ENCODE measurements around the gene TMEM141.

TMEM141 gene

DNA sequence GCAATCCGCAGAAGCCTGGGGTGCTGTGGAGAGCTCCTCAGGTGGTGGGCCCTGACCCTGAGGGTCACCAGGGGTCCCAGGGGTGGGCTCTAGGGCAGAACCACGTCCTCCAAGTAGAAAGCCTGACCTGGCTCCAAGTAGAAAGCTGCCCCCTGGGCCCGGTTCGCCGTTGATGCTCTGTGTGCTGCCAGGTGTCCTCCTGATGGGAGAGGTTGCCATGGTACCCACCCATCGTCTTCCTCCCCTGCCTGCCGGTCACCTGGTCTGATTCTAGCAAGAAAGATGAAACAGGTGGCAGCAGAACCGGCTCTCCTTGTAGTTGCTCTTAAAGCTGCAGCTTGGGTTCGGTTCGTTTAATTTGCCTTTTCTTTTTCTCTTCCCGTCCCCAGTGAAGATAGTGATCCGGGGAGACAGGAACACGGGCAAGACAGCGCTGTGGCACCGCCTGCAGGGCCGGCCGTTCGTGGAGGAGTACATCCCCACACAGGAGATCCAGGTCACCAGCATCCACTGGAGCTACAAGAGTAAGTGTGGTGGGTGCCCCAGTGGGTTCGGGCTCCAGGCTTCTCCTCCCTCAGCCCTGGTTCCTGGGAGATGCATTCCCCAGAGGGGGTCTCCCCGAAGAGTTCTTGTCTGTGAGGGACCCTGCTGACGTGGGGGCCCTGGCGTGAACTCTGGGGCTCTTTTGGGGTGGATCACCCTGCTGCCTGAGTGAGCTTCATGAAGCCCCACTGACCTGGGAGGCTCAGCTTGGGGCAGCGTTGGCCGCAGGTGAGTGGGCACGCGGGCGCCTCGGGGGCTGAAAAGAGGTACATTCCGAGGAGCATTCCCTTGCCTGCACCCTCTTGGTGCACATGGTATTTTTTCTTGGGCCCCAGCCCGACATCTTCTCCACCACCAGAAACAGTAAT is 32.2 kb downstream of the TMEM141 start:
- Histone ChIP-seq H3K4me1 (ENCODE audit: control insufficient read depth, insufficient read depth, low read length, unreplicated experiment) (no peaks in the 10 kb centered on the region), H3K4me3 (ENCODE audit: low read depth, low read length) (no peak overlapping the region), H3K27me3 (ENCODE audit: insufficient read depth, low read length) (no peaks in the 10 kb centered on the region), H3K79me2 (ENCODE audit: control insufficient read depth, insufficient read depth, low read length, unreplicated experiment) (peaks cover 15% of the 10 kb centered on the region), H2AFZ (ENCODE audit: low read length, unreplicated experiment) (no peak overlapping the region), H3K36me3 (ENCODE audit: insufficient read depth, low read length) (no peaks in the 10 kb centered on the region; the same call in 1 of the 2 replicates), H3K27ac (ENCODE audit: low read depth, low read length) (no peak overlapping the region)

DNA sequence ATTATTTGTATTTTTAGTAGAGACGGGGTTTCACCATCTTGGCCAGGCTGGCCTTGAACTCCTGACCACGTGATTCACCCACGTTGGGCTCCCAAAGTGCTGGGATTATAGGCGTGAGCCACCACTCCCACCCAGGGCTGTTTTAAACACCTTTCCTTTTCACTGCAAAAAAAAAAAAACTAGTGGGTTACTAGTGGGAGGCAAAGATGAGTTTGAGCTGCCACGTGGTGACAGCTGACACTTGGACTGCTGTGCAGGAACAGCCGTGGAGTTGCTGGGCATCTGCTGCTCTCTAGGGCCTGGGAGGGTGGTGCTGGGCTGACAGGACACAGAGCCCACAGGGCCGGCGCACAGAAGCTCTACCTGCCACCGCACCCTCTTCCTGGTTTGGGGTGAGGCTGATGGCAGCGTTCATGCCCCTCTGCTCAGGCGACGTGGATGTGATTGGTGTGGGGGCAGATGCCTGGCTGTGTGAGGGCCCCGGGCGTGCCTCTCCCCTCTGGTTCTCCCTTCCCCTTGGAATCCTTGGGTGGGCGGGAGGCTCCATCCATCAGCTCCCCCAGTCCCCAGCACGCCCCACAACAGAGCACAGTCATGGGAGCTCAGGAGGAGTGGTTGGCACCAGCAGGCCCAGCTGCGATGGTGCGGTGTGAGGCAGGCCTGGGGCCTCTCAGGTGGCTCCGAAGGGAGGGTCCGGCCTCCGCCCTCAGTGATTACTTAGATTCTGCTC is 33.5 kb downstream of the TMEM141 start:
- H3K4me3 ChIP-seq (ENCODE audit: low read depth, low read length) = no peak overlapping the region
- H2AFZ ChIP-seq (ENCODE audit: low read length, unreplicated experiment) = no peak overlapping the region
- H3K36me3 ChIP-seq (ENCODE audit: insufficient read depth, low read length) = no peaks in the 10 kb centered on the region; the same call in 1 of the 2 replicates
- no peaks in the 10 kb centered on the region for H3K27me3 ChIP-seq (ENCODE audit: insufficient read depth, low read length)
- H3K27ac ChIP-seq (ENCODE audit: low read depth, low read length) = no peak overlapping the region
- H3K4me1 ChIP-seq (ENCODE audit: control insufficient read depth, insufficient read depth, low read length, unreplicated experiment) = no peaks in the 10 kb centered on the region
- peaks cover 15% of the 10 kb centered on the region for H3K79me2 ChIP-seq (ENCODE audit: control insufficient read depth, insufficient read depth, low read length, unreplicated experiment)

- Histone ChIP-seq H3K27ac (ENCODE audit: low read depth, low read length) (no peak overlapping the region), H3K27me3 (ENCODE audit: insufficient read depth, low read length) (no peaks in the 10 kb centered on the region), H3K79me2 (ENCODE audit: control insufficient read depth, insufficient read depth, low read length, unreplicated experiment) (peaks cover 15% of the 10 kb centered on the region), H2AFZ (ENCODE audit: low read length, unreplicated experiment) (no peak overlapping the region), H3K4me1 (ENCODE audit: control insufficient read depth, insufficient read depth, low read length, unreplicated experiment) (no peaks in the 10 kb centered on the region), H3K36me3 (ENCODE audit: insufficient read depth, low read length) (no peaks in the 10 kb centered on the region; the same call in 1 of the 2 replicates), H3K4me3 (ENCODE audit: low read depth, low read length) (no peak overlapping the region)
Observed at GRCh38 chr9:136825295-136826187, 34.4 kb downstream of the TMEM141 start.

- Histone ChIP-seq H3K4me1 (ENCODE audit: control insufficient read depth, insufficient read depth, low read length, unreplicated experiment) (no peaks in the 10 kb centered on the region), H2AFZ (ENCODE audit: low read length, unreplicated experiment) (no peak overlapping the region), H3K4me3 (ENCODE audit: low read depth, low read length) (no peak overlapping the region), H3K79me2 (ENCODE audit: control insufficient read depth, insufficient read depth, low read length, unreplicated experiment) (peaks cover 11% of the 10 kb centered on the region), H3K36me3 (ENCODE audit: insufficient read depth, low read length) (no peaks in the 10 kb centered on the region; the same call in 1 of the 2 replicates), H3K27me3 (ENCODE audit: insufficient read depth, low read length) (no peaks in the 10 kb centered on the region), H3K27ac (ENCODE audit: low read depth, low read length) (no peak overlapping the region)
Observed at GRCh38 chr9:136826188-136826541, 35.0 kb downstream of the TMEM141 start.

DNA sequence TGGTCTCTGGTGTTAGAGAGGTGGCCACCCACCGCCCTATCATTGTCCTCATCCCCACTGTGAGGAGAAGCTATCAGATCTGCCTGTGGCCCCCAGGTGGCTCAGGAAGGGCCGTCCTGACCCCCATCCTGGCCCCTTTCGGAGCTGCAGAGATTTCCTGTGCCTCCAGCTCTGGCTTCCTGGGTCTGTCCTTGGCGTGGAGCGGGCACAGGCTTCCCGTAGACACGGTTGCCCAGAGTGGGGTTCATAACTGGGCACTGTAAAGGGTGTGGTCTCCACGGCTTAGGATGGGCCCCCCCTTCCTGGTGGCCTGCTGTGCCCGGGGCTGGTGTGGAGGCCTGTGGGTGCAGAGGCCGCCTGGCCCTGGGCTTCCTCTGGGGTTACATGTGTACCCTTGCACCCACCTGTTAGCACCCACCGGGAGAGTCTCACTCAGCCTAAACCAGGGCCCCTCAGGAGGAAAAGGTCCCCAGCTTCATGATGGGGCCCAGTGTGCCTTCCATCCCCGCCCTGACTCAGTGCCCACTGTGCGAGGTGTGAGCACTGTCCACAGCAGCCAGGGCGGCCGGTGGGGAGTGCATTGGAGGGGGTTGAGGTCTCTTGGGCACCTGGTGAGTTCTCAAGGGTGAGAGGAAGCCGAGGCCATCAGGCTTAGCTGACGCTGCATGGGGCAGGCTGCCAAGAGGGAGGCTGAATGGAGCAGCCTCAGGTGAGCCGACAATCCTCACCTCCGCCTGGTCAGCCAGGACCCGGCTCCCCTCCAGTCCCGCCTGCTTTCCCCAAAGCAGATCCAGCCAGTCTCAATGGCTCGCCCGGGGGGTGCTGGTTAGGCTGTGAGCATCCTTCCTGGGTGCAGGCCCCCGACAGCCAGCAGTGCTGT is 35.8 kb downstream of the TMEM141 start:
- Histone ChIP-seq H3K79me2 (ENCODE audit: control insufficient read depth, insufficient read depth, low read length, unreplicated experiment) (peaks cover 5% of the 10 kb centered on the region), H3K4me3 (ENCODE audit: low read depth, low read length) (no peak overlapping the region), H3K27me3 (ENCODE audit: insufficient read depth, low read length) (no peaks in the 10 kb centered on the region), H3K4me1 (ENCODE audit: control insufficient read depth, insufficient read depth, low read length, unreplicated experiment) (no peaks in the 10 kb centered on the region), H2AFZ (ENCODE audit: low read length, unreplicated experiment) (no peak overlapping the region), H3K27ac (ENCODE audit: low read depth, low read length) (no peak overlapping the region), H3K36me3 (ENCODE audit: insufficient read depth, low read length) (peaks cover 2% of the 10 kb centered on the region; the same call in 1 of the 2 replicates)

- H3K79me2 ChIP-seq (ENCODE audit: control insufficient read depth, insufficient read depth, low read length, unreplicated experiment) = no peaks in the 10 kb centered on the region
- no peaks in the 10 kb centered on the region for H3K27me3 ChIP-seq (ENCODE audit: insufficient read depth, low read length)
- no peak overlapping the region for H3K4me3 ChIP-seq (ENCODE audit: low read depth, low read length)
- no peak overlapping the region for H2AFZ ChIP-seq (ENCODE audit: low read length, unreplicated experiment)
- H3K36me3 ChIP-seq (ENCODE audit: insufficient read depth, low read length) = peaks cover 5% of the 10 kb centered on the region; the same call in 1 of the 2 replicates
- no peak overlapping the region for H3K27ac ChIP-seq (ENCODE audit: low read depth, low read length)
- no peaks in the 10 kb centered on the region for H3K4me1 ChIP-seq (ENCODE audit: control insufficient read depth, insufficient read depth, low read length, unreplicated experiment)
Observed at GRCh38 chr9:136827794-136828473, 36.8 kb downstream of the TMEM141 start.

- Histone ChIP-seq H3K79me2 (ENCODE audit: control insufficient read depth, insufficient read depth, low read length, unreplicated experiment) (no peaks in the 10 kb centered on the region), H3K4me3 (ENCODE audit: low read depth, low read length) (no peak overlapping the region), H3K4me1 (ENCODE audit: control insufficient read depth, insufficient read depth, low read length, unreplicated experiment) (no peaks in the 10 kb centered on the region), H2AFZ (ENCODE audit: low read length, unreplicated experiment) (no peak overlapping the region), H3K27me3 (ENCODE audit: insufficient read depth, low read length) (no peaks in the 10 kb centered on the region), H3K27ac (ENCODE audit: low read depth, low read length) (no peak overlapping the region), H3K36me3 (ENCODE audit: insufficient read depth, low read length) (peaks cover 5% of the 10 kb centered on the region; the same call in 1 of the 2 replicates)
Observed at GRCh38 chr9:136828474-136829140, 37.5 kb downstream of the TMEM141 start.

DNA sequence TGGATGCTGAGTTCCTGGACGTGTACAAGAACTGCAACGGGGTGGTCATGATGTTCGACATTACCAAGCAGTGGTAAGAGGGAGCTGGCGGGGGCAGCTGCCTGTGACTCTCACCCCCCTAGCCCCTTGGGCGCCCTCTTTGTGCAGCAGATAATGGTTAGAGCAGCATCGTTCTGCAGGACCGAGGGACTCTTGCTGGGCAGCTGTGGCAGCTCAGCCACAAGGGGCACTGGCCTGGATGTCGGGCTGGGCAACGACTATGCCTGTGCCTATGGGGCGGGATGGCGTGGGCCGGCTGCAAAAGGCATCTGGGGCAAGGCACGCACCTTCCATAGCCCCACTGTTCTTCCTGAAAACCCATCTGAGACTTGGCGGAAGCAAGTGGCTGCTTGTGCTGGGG is 38.3 kb downstream of the TMEM141 start:
- no peaks in the 10 kb centered on the region for H3K79me2 ChIP-seq (ENCODE audit: control insufficient read depth, insufficient read depth, low read length, unreplicated experiment)
- H3K36me3 ChIP-seq (ENCODE audit: insufficient read depth, low read length) = peaks cover 5% of the 10 kb centered on the region; the same call in 1 of the 2 replicates
- H2AFZ ChIP-seq (ENCODE audit: low read length, unreplicated experiment) = no peak overlapping the region
- no peaks in the 10 kb centered on the region for H3K4me1 ChIP-seq (ENCODE audit: control insufficient read depth, insufficient read depth, low read length, unreplicated experiment)
- no peaks in the 10 kb centered on the region for H3K27me3 ChIP-seq (ENCODE audit: insufficient read depth, low read length)
- H3K4me3 ChIP-seq (ENCODE audit: low read depth, low read length) = no peak overlapping the region
- no peak overlapping the region for H3K27ac ChIP-seq (ENCODE audit: low read depth, low read length)

Measured in ACC112 (cell line).